HuH-7 (cell line): ENCODE results near the gene IKZF2.

ENCODE experiments used
- DNase-seq: peaks from one replicate; pipeline ENCODE4 v3.0.0; 2011; ENCODE audit warnings: low spot score

IKZF2 gene

GRCh38 chr2:213152065-213152794 is 818 bp upstream of the IKZF2 start:
- DNase-seq = peak; percentile 41

- no peak for DNase-seq
Measured at GRCh38 chr2:213150315-213151097, 906 bp downstream of the IKZF2 start.

- DNase-seq = no peak
Measured at GRCh38 chr2:213149949-213150314, 1.5 kb downstream of the IKZF2 start.

- DNase-seq = no peak
Measured at GRCh38 chr2:213149294-213149875, 2.0 kb downstream of the IKZF2 start.

GRCh38 chr2:213148572-213149261 is 2.7 kb downstream of the IKZF2 start:
- DNase-seq = no peak

- no peak for DNase-seq
Measured at GRCh38 chr2:213147538-213147937, 3.9 kb downstream of the IKZF2 start.

- no peak for DNase-seq
Measured at GRCh38 chr2:213145715-213146242, 5.6 kb downstream of the IKZF2 start.

- no peak for DNase-seq
Measured at GRCh38 chr2:213137064-213137463, 14.3 kb downstream of the IKZF2 start.

- DNase-seq = no peak
Measured at GRCh38 chr2:213129311-213129710, 22.1 kb downstream of the IKZF2 start.

- DNase-seq = no peak
Measured at GRCh38 chr2:213125646-213126347, 25.6 kb downstream of the IKZF2 start.

- DNase-seq = no peak
Measured at GRCh38 chr2:213122725-213123124, 28.7 kb downstream of the IKZF2 start.

- DNase-seq = no peak
Measured at GRCh38 chr2:213121690-213122089, 29.7 kb downstream of the IKZF2 start.

GRCh38 chr2:213119061-213119809 is 32.2 kb downstream of the IKZF2 start:
- no peak for DNase-seq

GRCh38 chr2:213108308-213108707 is 43.1 kb downstream of the IKZF2 start:
- DNase-seq = no peak

- no peak for DNase-seq
Measured at GRCh38 chr2:213107728-213108127, 43.7 kb downstream of the IKZF2 start.

- no peak for DNase-seq
Measured at GRCh38 chr2:213105212-213105611, 46.2 kb downstream of the IKZF2 start.

- no peak for DNase-seq
Measured at GRCh38 chr2:213104903-213105202, 46.6 kb downstream of the IKZF2 start.

GRCh38 chr2:213104092-213104902 is 47.1 kb downstream of the IKZF2 start:
- DNase-seq = no peak

GRCh38 chr2:213101692-213102460 is 49.5 kb downstream of the IKZF2 start:
- DNase-seq = no peak

GRCh38 chr2:213101109-213101508 is 50.3 kb downstream of the IKZF2 start:
- no peak for DNase-seq
